Measurements from ENCODE around the gene DENND6B. TPM values are rescaled to one million over a fixed set of nuclear protein-coding genes. Genes with fewer than 3 reads are reported as not detected.

DENND6B gene
- total and polyA plus RNA-seq, 2 of the 13 experiments (the other 11 are each of a cell fraction or from before 2014, with no cell fraction given): 0.95 to 3.8 TPM

DNA sequence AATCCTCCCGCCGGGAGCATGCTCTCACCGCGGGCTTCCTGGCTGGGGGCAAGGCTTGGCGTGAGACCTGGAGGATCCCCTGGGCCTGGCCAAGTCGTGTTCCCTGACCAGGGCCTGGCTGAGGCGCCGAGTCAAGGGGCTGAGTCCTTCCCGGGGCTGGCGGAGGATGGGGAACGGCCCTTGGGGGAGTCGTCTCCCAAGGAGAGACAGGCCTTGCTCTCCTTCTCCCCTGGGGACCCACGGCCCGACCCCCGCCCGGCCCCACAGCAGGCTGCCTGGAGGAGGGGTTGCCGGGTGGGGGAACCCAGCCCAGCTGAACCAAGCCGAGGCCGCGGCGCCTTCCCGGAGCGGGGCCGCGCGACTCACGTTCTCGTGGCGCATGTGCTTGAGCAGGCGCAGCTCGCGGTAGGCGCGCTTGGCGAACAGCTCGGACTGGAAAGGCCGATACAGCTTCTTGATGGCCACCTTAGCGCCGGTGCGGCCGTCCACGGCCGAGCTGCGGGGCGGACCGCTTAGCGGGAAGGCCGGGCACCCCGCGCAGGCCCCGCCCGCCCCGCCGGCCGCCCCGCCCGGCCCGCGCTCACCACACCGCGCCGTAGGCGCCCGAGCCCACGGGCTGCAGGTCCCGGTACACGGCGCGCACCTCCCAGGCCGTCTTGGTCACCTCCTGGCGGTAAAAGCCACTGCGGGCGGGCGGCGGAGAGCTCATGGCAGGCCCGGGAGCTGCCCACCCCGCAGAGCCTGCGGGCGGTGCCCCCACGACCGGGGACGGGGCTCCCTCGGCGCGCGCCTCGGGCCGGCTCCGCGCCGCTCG, 65.8 kb downstream of the DENND6B start (continued):
- TF ChIP-seq MAX (IDR thresholded peaks at IDR 0.05) (peak; percentile 87), ONECUT2 (CRISPR knock-in tag; IDR thresholded peaks at IDR 0.05) (no peak), DR1 (CRISPR knock-in tag; IDR thresholded peaks at IDR 0.05) (peak; percentile 26; the same call in 1 of the 2 replicates), KDM6A (CRISPR knock-in tag; IDR thresholded peaks at IDR 0.05; ENCODE audit: low read depth) (no peak), GRHL1 (CRISPR knock-in tag; conservative IDR thresholded peaks at IDR 0.05) (no peak), ZMYM2 (CRISPR knock-in tag; IDR thresholded peaks at IDR 0.05) (no peak), FOXP1 (IDR thresholded peaks at IDR 0.05) (no peak), FOXP1 (CRISPR knock-in tag; IDR thresholded peaks at IDR 0.05) (no peak), ZNF777 (CRISPR knock-in tag; IDR thresholded peaks at IDR 0.05) (peak; percentile 64), FOXA3 (CRISPR knock-in tag; IDR thresholded peaks at IDR 0.05) (no peak), SIN3A (IDR thresholded peaks at IDR 0.05; ENCODE audit: borderline replicate concordance, low read depth, low read length) (no peak), ZNF776 (CRISPR knock-in tag; IDR thresholded peaks at IDR 0.05) (no peak), ATAD3A (CRISPR knock-in tag; IDR thresholded peaks at IDR 0.05) (no peak), MIXL1 (CRISPR knock-in tag; IDR thresholded peaks at IDR 0.05) (no peak), GATA4 (IDR thresholded peaks at IDR 0.05; ENCODE audit: borderline replicate concordance, low read depth) (no peak), CBX1 (IDR thresholded peaks at IDR 0.05; ENCODE audit: low read depth) (no peak)
- TF ChIP-seq, protein P1, sequence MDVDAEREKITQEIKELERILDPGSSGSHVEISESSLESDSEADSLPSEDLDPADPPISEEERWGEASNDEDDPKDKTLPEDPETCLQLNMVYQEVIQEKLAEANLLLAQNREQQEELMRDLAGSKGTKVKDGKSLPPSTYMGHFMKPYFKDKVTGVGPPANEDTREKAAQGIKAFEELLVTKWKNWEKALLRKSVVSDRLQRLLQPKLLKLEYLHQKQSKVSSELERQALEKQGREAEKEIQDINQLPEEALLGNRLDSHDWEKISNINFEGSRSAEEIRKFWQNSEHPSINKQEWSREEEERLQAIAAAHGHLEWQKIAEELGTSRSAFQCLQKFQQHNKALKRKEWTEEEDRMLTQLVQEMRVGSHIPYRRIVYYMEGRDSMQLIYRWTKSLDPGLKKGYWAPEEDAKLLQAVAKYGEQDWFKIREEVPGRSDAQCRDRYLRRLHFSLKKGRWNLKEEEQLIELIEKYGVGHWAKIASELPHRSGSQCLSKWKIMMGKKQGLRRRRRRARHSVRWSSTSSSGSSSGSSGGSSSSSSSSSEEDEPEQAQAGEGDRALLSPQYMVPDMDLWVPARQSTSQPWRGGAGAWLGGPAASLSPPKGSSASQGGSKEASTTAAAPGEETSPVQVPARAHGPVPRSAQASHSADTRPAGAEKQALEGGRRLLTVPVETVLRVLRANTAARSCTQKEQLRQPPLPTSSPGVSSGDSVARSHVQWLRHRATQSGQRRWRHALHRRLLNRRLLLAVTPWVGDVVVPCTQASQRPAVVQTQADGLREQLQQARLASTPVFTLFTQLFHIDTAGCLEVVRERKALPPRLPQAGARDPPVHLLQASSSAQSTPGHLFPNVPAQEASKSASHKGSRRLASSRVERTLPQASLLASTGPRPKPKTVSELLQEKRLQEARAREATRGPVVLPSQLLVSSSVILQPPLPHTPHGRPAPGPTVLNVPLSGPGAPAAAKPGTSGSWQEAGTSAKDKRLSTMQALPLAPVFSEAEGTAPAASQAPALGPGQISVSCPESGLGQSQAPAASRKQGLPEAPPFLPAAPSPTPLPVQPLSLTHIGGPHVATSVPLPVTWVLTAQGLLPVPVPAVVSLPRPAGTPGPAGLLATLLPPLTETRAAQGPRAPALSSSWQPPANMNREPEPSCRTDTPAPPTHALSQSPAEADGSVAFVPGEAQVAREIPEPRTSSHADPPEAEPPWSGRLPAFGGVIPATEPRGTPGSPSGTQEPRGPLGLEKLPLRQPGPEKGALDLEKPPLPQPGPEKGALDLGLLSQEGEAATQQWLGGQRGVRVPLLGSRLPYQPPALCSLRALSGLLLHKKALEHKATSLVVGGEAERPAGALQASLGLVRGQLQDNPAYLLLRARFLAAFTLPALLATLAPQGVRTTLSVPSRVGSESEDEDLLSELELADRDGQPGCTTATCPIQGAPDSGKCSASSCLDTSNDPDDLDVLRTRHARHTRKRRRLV (CRISPR knock-in tag; IDR thresholded peaks at IDR 0.05): no peak
- TF ChIP-seq, protein P2, sequence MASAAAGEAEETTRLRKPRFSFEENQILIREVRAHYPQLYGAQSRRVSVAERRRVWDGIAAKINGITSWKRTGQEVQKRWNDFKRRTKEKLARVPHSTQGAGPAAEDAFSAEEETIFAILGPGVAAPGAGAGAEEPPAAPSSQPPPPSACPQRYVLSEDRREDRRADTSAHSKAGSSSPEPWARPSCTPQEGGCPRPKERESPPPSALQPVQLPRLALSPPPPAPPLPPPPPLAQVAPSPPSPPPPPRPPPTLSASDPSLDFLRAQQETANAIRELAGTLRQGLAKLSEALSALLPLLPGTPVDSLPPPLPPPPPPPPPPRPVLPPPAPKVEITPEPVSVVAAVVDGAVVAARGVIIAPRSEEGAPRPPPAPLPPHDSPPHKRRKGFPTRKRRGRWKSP (CRISPR knock-in tag; IDR thresholded peaks at IDR 0.05): no peak
- TF ChIP-seq, protein P3, sequence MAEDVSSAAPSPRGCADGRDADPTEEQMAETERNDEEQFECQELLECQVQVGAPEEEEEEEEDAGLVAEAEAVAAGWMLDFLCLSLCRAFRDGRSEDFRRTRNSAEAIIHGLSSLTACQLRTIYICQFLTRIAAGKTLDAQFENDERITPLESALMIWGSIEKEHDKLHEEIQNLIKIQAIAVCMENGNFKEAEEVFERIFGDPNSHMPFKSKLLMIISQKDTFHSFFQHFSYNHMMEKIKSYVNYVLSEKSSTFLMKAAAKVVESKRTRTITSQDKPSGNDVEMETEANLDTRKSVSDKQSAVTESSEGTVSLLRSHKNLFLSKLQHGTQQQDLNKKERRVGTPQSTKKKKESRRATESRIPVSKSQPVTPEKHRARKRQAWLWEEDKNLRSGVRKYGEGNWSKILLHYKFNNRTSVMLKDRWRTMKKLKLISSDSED (CRISPR knock-in tag; IDR thresholded peaks at IDR 0.05): no peak
- TF ChIP-seq, protein P4, sequence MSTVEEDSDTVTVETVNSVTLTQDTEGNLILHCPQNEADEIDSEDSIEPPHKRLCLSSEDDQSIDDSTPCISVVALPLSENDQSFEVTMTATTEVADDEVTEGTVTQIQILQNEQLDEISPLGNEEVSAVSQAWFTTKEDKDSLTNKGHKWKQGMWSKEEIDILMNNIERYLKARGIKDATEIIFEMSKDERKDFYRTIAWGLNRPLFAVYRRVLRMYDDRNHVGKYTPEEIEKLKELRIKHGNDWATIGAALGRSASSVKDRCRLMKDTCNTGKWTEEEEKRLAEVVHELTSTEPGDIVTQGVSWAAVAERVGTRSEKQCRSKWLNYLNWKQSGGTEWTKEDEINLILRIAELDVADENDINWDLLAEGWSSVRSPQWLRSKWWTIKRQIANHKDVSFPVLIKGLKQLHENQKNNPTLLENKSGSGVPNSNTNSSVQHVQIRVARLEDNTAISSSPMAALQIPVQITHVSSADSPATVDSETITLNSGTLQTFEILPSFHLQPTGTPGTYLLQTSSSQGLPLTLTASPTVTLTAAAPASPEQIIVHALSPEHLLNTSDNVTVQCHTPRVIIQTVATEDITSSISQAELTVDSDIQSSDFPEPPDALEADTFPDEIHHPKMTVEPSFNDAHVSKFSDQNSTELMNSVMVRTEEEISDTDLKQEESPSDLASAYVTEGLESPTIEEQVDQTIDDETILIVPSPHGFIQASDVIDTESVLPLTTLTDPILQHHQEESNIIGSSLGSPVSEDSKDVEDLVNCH (CRISPR knock-in tag; IDR thresholded peaks at IDR 0.05): no peak

Measured in HepG2 (cell line).